Measurements from ENCODE around the gene EPHA5.

The EPHA5 gene

DNA sequence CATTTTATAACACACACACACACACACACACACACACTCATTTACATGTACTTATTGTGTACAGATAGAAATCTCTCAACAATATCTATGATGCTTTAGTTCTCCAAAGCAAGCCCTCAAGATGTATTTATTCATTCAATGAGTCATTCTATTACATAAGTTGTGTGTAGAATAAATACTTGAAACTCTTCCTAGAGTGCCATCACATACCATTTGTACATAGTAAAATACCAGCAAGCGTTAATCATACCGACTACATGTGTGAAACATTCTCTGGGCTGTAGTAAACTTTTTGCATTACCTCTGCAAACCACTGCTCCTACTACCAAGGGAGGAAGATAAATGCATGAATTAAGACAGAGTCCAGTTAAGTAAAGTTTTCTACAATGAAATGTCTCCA, 70.9 kb downstream of the EPHA5 start:
- in situ Hi-C loops (cut with HindIII; ENCODE audit: low pct_unique_long_range_greater_than_20kb, low sequenced_read_pairs): no loop called here
- no peak for TF ChIP-seq JUND (IDR thresholded peaks at IDR 0.05; ENCODE audit: low read depth)
- DNase-seq (ENCODE audit: low read depth in 1 of 2, low spot score in 1 of 2): no peak

DNA sequence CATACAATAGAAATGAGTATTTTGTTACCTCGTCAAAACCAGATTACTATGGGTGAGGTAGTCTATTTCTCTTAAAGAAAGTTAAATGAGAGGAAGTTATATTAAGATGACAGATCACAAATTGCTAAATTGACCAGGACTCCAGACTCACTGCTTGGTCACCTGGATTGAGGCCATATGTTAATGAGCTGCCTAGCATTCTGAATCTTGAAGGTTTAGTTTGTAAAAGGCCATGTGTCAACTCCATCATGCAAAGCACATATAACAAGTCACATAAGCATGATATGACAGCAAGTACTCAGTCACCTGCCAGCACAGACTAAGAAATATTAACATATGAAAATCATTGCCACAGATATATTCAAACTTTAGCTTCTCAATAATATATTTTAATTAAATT, 72.6 kb downstream of the EPHA5 start:
- no peak for TF ChIP-seq JUND (IDR thresholded peaks at IDR 0.05; ENCODE audit: low read depth)

DNA sequence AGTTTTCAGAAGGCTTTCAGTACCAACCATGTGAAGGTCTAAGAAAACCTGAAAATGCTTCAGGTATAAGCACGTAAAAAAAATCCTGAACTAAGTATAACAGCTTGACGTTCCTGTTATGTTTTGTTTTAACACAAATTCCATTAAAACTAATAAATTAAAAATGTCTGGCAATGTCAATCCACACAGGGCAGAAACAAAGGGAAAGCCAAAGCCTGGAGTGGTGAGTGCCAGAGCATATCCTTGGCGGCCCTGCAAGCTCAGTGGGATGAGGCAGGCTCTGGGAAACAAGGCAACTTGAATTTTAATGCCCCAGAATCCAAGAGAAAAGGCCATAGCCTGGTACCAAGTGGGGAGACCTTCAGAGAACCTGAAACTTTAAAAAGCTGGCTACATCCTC, 78.2 kb downstream of the EPHA5 start:
- DNase-seq (ENCODE audit: low read depth in 1 of 2, low spot score in 1 of 2): no peak
- in situ Hi-C loops (cut with HindIII; ENCODE audit: low pct_unique_long_range_greater_than_20kb, low sequenced_read_pairs): no loop called here
- no peak for TF ChIP-seq JUND (IDR thresholded peaks at IDR 0.05; ENCODE audit: low read depth)

More for the DNA sequence above, 72.6 kb downstream of the EPHA5 start:
- DNase-seq (ENCODE audit: low read depth in 1 of 2, low spot score in 1 of 2): no peak
- in situ Hi-C loops (cut with HindIII; ENCODE audit: low pct_unique_long_range_greater_than_20kb, low sequenced_read_pairs): no loop called here

DNA sequence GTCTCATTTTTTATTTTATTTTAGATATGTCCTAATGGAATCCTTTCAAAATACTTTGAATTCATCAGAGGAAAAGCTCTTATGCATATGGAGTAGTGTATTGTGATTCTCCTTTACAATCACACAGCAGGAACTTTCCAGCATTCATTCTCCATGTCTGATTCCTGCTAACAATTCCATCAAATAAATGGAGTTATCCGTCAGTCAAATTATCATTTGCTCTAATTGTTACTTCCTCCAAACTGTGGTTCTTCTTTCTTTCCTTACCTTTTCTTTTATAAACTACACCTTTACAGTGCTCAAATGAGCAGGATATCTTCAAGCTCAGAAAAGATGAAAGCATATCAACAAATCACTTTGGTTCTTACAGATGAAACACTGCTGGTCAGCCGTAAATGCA, 80.4 kb downstream of the EPHA5 start:
- DNase-seq (ENCODE audit: low read depth in 1 of 2, low spot score in 1 of 2): no peak
- in situ Hi-C loops (cut with HindIII; ENCODE audit: low pct_unique_long_range_greater_than_20kb, low sequenced_read_pairs): no loop called here
- no peak for TF ChIP-seq JUND (IDR thresholded peaks at IDR 0.05; ENCODE audit: low read depth)

DNA sequence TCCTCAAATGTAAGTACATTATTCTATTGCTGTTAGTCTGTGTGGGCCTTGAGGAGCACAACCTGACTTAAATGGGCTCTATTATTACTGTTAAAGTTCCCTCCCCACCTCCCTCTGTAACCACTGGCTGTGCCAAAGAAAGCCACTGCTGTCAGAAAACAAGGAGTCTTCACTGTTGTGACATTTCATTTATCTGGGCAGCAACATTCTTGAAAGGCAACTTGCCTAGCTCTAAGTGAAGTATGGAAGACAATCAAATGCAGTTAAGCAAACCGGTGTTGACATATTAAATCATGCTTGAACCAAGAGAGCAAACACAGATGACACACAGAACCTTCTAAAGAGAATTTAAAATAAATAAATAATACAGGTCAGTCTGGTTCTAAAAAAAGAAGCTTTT, 81.0 kb downstream of the EPHA5 start:
- TF ChIP-seq JUND (IDR thresholded peaks at IDR 0.05; ENCODE audit: low read depth): no peak
- no peak for DNase-seq (ENCODE audit: low read depth in 1 of 2, low spot score in 1 of 2)
- in situ Hi-C loops (cut with HindIII; ENCODE audit: low pct_unique_long_range_greater_than_20kb, low sequenced_read_pairs): no loop called here

DNA sequence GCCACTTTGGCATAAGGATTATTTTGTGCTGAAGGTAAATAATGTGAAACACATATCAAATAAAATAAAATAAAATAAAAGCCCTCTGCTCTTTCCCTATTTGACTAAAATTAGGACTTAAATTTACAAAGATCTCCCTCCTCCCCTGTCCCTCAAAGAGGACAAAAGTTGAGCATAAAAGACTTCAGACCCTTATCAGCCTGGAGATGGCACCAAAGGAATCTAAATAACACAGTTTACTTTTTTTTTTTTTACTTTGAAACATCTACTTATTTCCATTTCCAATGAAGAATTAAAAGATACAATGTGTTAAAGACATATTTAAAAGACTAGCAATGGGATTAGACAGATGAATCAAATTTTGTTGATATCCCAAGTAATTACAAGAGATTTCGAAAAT, 89.7 kb downstream of the EPHA5 start:
- TF ChIP-seq JUND (IDR thresholded peaks at IDR 0.05; ENCODE audit: low read depth): no peak
- in situ Hi-C loops (cut with HindIII; ENCODE audit: low pct_unique_long_range_greater_than_20kb, low sequenced_read_pairs): no loop called here
- DNase-seq (ENCODE audit: low read depth in 1 of 2, low spot score in 1 of 2): no peak

DNA sequence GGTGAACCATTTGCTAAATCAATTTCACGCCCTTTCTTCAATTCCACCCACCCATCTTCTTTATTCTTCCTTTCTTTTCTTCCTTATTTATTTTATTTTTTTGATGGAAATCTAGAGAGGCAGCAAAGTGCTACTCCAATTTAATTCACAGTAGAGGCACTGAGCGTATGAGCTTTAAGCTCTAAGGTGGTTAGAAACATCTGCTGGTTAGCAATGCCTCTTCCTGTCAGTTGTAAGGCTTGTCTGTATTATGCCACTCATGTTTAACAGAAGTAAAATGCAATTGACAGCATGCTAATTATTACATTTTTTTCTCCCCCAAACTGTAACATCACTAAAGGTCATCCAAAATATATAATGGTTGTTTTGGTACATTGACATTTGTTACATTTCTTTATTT, 103.8 kb downstream of the EPHA5 start:
- no peak for TF ChIP-seq JUND (IDR thresholded peaks at IDR 0.05; ENCODE audit: low read depth)
- DNase-seq (ENCODE audit: low read depth in 1 of 2, low spot score in 1 of 2): no peak
- in situ Hi-C loops (cut with HindIII; ENCODE audit: low pct_unique_long_range_greater_than_20kb, low sequenced_read_pairs): no loop called here

DNA sequence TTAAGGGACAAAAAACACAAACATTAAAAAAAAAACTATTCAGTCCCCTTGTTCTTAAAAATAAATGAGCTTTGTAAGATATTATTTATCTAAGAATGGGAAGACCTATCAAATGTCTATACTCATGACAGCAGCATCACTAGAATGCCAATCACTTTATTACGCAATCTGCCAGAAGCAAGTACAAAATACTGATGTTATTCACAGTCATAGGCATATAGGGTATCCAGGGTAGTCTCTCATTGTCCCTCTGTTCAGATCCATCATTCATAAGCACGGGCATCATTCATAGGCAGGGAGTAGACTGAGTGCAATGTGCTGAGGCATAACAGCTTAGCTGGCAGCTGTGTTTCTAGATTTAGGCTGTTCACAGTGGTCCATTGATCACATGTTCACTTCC, 109.1 kb downstream of the EPHA5 start:
- no peak for DNase-seq (ENCODE audit: low read depth in 1 of 2, low spot score in 1 of 2)
- TF ChIP-seq JUND (IDR thresholded peaks at IDR 0.05; ENCODE audit: low read depth): no peak
- in situ Hi-C loops (cut with HindIII; ENCODE audit: low pct_unique_long_range_greater_than_20kb, low sequenced_read_pairs): no loop called here

DNA sequence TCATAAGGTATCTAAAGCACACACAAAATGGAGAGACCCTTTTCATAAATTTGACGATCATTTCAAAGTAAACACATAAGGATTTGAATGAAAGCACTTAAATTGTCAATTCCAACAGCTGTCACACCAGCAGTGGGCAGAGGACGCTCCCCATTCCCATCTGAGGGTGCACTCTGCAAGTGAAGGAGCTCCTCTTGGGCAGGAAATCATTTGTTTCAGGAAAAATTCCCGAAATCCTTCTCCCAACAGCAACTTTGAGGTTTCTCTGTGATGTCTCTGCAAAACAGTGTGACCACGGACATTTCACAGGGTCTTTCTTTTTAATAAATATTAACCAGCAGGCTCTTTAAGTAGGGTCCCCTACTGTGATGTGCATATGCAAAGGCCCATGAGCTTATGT, 111.0 kb downstream of the EPHA5 start:
- TF ChIP-seq JUND (IDR thresholded peaks at IDR 0.05; ENCODE audit: low read depth): no peak
- no peak for DNase-seq (ENCODE audit: low read depth in 1 of 2, low spot score in 1 of 2)
- in situ Hi-C loops (cut with HindIII; ENCODE audit: low pct_unique_long_range_greater_than_20kb, low sequenced_read_pairs): no loop called here

DNA sequence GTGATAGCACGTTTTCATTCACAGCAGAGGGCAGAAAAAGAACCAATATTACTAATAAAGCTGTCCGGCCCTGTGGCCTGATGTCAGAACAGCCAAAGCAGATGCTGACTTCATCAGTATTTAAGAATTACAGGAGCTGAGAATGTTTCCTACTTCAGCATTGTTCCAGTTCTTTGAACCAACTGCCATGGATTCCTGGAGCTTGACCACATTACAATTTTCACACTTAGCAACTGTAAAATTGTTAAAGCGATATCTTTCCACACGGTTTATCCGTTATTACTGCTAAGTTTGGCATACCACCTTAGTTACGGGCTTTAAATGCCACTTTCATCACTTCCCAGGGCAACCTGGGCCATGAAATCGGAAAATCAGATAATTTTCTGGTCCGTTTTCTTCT, 118.2 kb downstream of the EPHA5 start:
- DNase-seq (ENCODE audit: low read depth in 1 of 2, low spot score in 1 of 2): no peak
- TF ChIP-seq JUND (IDR thresholded peaks at IDR 0.05; ENCODE audit: low read depth): no peak
- in situ Hi-C loops (cut with HindIII; ENCODE audit: low pct_unique_long_range_greater_than_20kb, low sequenced_read_pairs): no loop called here

DNA sequence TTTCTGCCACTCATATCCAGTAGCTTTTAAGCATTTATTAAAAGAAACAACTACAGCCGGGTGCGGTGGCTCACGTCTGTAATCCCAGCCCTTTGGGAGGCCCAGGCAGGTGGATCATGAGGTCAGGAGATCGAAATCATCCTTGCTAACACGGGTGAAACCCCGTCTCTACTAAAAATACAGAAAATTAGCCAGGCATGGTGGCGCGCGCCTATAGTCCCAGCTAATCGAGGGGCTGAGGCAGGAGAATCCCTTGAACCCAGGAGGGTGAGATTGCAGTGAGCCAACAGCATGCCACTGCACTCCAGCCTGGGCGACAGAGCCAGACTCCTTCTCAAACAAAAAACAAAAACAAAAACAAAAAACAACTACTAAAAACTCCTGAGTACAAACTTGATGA, 119.8 kb downstream of the EPHA5 start:
- no peak for DNase-seq (ENCODE audit: low read depth in 1 of 2, low spot score in 1 of 2)
- TF ChIP-seq JUND (IDR thresholded peaks at IDR 0.05; ENCODE audit: low read depth): no peak
- in situ Hi-C loops (cut with HindIII; ENCODE audit: low pct_unique_long_range_greater_than_20kb, low sequenced_read_pairs): no loop called here

DNA sequence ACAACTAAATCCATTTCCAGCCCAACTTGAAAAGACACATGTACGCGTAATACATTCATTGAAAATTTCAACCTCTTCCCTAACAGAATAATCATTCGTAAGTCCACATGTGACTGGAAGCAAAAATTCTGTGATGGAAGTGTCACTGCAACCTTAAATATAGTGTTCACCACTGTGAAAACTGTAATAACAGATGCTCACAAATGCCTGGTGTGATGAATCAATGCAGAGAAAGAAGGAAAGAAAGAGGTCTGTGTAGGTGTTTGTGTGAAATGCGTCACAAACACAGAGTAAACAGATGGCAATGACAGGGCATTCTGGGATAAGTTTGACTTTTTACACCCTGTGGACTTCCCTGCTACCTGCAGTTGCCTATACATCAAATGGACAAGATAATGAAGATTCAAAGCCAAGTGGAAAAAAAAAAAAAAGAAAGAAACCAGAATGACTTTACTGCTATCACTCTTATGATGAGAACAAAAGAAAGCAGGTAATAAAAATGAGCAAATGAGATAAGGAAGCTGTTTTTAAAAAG, 123.3 kb downstream of the EPHA5 start:
- DNase-seq (ENCODE audit: low read depth in 1 of 2, low spot score in 1 of 2): no peak
- no peak for TF ChIP-seq JUND (IDR thresholded peaks at IDR 0.05; ENCODE audit: low read depth)
- in situ Hi-C loops (cut with HindIII; ENCODE audit: low pct_unique_long_range_greater_than_20kb, low sequenced_read_pairs): no loop called here

DNA sequence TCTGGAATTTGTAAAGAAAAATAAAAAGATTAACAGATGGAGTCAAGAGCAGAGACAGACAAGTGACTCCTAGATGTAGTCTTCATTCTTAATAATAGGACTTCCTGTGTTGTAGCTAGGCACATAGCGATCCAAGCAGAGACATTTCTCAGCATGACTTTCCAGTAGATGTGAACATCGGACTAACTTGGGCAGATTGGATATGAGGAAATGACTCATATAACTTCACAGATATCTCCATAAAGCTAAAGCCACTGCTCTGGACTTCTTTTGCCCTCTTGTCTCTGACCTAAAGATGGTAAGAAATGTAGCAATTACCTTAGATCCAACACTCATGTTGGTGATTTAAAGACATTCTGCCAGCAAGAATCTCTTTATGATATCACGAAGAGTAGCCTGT, 131.7 kb downstream of the EPHA5 start:
- TF ChIP-seq JUND (IDR thresholded peaks at IDR 0.05; ENCODE audit: low read depth): no peak
- DNase-seq (ENCODE audit: low read depth in 1 of 2, low spot score in 1 of 2): no peak

DNA sequence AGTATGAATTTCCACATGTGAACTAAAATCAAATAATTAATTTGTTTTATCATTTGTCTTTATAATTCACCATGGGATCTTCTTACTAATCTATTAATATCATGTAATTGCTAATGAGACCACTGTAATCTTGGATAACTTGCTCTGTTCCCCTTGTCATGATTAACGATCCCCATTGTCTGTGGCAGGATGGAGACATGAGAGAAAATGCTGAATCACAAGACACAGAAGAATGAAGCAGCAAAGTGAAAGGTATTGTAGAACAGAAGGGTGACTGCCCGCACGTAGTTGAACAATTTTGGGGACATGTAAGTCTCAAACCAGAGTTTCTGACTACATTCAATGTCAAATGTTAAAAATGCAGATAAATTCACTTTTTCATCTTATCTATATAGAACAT, 135.2 kb downstream of the EPHA5 start:
- in situ Hi-C loops (cut with HindIII; ENCODE audit: low pct_unique_long_range_greater_than_20kb, low sequenced_read_pairs): no loop called here
- no peak for TF ChIP-seq JUND (IDR thresholded peaks at IDR 0.05; ENCODE audit: low read depth)
- DNase-seq (ENCODE audit: low read depth in 1 of 2, low spot score in 1 of 2): no peak

More for the DNA sequence above, 131.7 kb downstream of the EPHA5 start:
- in situ Hi-C loops (cut with HindIII; ENCODE audit: low pct_unique_long_range_greater_than_20kb, low sequenced_read_pairs): no loop called here

Measured in T47D (cell line).